Ecto neural progenitor cell (in vitro differentiated cells): ENCODE measurements around the gene FEN1.

Experiments used
- DNase-seq: peaks from one replicate; pipeline ENCODE4 v3.0.0-alpha.2; 2018; ENCODE audit warnings: low spot score

The FEN1 gene

GRCh38 chr11:61775606-61776554 lies 16.8 kb upstream of the FEN1 start:
- DNase-seq: no peak

DNA sequence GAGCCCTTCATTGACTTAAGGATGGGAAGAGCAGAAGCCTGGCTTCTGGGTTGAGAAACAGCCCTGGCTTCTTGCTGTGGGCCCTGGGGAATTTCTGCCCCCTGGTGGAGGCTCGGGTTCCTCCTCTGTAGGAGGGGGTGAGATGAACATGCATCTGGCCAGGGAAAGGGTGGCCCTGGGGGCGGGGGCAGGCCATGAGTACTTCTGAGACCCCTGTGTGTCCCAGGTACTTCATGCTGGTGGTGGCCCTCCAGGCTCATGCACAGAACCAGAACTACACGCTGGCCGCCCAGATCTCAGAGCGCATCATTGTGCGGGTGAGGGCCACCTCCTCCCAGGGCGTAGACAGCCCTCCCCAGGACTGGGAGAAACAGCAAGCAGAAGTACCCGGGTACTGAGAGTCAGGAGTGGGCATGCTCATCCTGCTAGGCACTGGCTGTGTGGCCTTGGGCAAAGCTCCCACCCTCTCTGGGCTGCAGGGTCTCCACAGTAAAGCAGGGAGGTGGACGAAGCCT lies 16.1 kb upstream of the FEN1 start:
- DNase-seq: peak; percentile 69

GRCh38 chr11:61777234-61778090 lies 15.2 kb upstream of the FEN1 start:
- no peak for DNase-seq

DNA sequence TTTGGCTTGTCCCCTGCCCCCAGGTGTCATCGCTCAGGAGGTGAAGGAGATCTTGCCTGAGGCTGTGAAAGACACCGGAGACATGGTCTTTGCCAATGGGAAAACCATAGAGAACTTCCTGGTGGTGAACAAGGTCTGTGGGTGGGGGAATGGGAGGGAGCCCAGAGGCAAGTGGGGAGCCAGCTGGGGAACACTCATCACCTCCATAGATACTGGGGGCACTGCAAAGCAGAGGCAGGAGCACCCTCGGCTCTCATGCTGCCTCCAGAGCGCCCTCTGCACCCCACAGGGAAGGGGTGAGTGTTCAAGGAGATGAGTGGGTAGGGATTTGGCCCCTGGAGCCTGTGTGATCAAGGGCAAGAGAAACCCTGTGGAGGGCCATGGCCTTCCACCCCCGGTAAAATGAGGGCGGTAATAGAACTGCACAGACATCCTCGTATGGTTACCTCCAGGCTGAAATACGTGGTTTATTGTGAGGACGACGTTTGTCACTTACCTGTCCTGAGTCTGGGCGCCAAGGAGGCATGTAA lies 14.3 kb upstream of the FEN1 start:
- no peak for DNase-seq

GRCh38 chr11:61778920-61779650 lies 13.6 kb upstream of the FEN1 start:
- DNase-seq: no peak

- DNase-seq: no peak
Measured at GRCh38 chr11:61779666-61780525, 12.8 kb upstream of the FEN1 start.

GRCh38 chr11:61780581-61781162 lies 12.0 kb upstream of the FEN1 start:
- DNase-seq: no peak

DNA sequence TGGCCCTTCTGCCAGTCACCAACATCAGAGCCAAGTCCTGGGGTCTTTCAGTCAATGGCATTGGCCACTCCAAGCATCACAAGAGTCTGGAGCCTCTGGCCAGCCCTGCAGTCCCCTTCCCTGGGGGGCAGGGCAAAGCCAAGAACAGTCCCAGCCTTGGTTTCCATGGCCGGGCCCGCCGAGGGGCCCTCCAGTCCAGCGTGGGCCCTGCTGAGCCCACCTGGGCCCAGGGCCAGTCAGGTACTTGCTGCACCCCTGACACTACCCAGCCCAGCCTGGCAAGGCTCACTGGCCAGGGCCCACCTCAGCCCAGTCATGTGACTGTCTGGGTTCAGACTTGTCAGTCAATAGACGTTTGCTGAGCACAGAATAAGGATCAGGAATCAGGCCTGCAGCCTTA lies 11.1 kb upstream of the FEN1 start:
- no peak for DNase-seq

GRCh38 chr11:61782299-61782698 lies 10.4 kb upstream of the FEN1 start:
- DNase-seq: no peak

GRCh38 chr11:61782841-61783240 lies 9.9 kb upstream of the FEN1 start:
- DNase-seq: no peak

DNA sequence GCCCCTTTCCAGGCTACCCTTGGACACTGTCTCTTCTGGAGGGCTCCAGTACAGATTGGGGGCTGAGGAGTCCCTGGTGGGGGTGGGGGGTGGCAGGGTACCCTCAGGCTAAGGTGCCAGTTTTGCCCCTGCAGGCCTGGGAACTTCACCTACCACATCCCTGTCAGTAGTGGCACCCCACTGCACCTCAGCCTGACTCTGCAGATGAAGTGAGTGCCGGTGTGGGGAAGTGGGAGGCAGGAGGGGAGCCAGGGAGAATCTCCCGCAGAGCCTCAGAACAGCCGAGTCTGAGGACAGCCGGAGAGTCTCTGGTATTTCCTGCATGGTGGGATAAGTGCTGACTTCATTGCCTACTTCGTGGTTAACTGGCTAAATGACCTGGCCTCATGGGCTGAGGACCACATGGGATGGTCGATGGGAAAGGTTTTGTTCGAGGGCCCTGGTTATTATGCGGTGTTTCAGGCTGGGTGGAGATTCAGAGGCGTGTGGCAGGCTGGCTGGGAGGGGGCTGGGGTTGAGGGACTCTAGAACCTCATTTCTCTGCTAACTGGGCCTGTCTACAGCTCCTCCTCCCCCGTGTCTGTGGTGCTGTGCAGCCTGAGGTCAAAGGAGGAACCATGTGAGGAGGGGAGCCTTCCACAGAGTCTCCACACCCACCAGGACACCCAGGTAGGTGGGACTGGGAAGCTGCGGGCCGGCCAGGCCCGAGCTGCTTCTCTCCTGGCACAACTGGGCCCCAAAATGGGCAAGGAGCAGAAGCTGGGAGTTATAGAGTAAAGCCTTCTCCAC lies 8.8 kb upstream of the FEN1 start:
- DNase-seq: no peak

GRCh38 chr11:61784506-61784805 lies 8.3 kb upstream of the FEN1 start:
- DNase-seq: no peak

DNA sequence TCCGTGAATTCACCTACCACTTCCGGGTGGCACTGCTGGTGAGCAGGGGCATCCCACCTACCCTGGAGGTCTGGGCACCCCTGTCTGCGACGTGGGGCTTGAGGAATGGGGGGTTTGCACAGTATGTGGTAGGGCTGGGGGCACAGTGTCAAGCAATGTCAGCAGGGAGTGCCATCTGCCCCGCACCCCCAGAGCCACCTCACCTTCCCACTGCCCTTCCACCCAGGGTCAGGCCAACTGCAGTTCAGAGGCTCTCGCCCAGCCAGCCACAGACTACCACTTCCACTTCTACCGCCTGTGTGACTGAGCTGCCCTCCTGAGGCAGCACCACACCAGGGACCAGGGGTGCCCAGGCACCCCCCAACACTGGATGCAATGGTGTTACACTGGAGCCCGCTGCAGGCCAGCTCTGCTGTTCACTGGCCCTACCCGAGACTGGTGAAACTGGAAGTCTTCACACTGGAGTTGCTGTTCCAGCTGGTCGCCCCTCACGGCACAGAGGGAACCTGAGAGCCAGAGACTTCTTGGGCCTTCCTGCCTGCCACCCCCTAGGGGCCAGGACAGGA lies 6.8 kb upstream of the FEN1 start:
- DNase-seq: no peak

GRCh38 chr11:61787928-61788491 lies 4.7 kb upstream of the FEN1 start:
- DNase-seq: no peak

DNA sequence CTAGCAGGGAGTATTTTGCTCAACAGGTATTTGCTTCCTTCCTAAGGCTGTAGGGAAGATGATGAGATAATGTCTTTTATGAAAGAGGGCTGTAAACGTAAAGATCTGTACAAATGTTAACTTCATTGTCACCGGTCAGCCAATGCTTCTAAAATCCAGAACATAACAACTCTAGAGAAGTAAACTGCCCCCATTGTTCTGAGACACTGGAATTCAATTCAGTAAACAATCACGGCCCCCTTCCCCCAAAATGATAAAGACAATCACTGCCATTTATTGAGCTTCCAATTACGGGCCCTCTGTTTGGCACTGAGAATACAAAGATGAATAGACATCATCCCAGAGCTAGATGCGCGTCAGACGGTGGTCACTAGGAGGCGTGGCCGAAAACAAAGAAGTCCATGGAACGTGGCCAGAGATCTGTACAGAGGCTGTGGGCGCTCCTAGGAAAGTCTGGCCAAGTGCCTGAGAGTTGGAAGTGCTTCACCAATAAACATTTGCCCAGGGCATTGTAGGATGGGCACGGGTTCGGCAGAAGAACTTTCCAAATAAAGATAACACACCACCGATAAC lies 888 bp upstream of the FEN1 start:
- peak; percentile 71 for DNase-seq

DNA sequence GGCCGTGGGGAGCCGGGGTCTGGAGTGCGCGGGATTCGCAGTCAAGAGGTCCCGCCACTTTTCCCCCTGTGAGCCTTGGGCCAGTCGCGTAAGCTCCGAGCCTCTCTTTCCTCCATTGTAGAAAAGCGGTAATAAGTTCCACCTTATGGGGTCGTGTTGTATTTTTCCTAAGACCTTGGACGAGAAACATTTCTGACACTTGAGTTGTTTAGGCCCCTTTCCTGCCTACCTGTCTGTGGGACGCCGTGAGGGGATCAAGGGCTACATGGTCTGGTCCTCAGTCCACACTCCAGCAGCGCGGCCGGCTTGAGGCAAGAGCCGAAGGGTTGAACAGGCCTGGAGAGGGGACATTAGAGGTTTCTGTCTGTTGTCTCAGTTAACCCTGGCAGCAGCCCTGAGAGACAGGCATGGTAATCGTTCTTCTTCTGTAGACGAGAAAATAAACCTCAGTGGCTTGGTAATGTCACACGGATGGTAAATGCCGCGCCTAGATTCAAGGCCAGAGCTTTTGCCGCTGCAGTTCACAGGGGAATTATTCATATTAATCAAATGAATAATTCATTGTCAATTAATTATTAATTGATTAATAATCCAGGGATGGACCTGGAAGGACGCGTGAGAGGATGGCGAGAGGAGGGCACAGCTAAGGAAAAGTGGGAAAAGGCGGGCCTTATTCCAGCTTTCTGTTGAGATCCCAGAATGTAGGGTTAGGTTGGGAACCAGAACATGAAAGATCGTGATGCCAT lies 545 bp downstream of the FEN1 start:
- no peak for DNase-seq

GRCh38 chr11:61793829-61794204 lies 1.1 kb downstream of the FEN1 start:
- DNase-seq: no peak

DNA sequence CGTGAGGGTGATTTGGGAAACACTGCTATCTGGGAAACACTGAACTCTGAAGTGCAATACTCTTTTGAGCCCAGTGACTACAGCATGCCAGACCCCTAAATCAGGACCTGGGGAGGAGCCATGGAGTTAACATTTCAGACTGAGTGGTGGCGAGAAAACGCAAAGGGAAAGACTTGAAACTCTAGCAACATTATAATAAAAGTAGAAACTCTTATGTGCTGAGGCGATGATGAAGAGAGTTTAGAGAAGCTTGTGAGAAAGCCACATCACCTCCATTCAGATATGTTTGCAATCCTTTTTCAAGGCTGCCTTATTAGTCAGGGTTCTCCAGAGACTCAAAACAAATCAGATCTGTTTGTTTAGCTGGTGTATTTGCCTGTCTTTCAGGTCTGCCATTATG lies 1.9 kb downstream of the FEN1 start:
- no peak for DNase-seq
